Stomach (tissue), 4 donors: Measurements from ENCODE around the gene PDE4B.

Source experiments
- CTCF ChIP-seq, 7 experiments: fragments of 450-650 bp in 4 of 7; fragments of 200-600 bp in 3 of 7; sonication (generic) in 3 of 7; IDR thresholded peaks; one replicate each; pipeline ENCODE4 v1.5.1; 2016 to 2019; ENCODE audit warnings: antibody characterized with exemption in 7 of 7, control low read depth in 2 of 7, mild to moderate bottlenecking in 1 of 7
- EP300 ChIP-seq: sonication (generic); formaldehyde crosslinking; IDR thresholded peaks from one replicate; pipeline ENCODE4 v1.6.1; 2017; ENCODE audit warnings: antibody characterized with exemption
- POLR2A ChIP-seq, 4 donors: fragments of 450-650 bp; IDR thresholded peaks; one replicate each; pipeline ENCODE4 v1.6.1; 2016; ENCODE audit warnings: antibody characterized with exemption in 4 of 4, control low read depth in 2 of 4, mild to moderate bottlenecking in 1 of 4, moderate library complexity in 1 of 4

- TF ChIP-seq POLR2A (IDR thresholded peaks at IDR 0.05), result no peak
- no peak for TF ChIP-seq CTCF (IDR thresholded peaks at IDR 0.05)
- TF ChIP-seq EP300, result no peak
Observed at GRCh38 chr1:66334318-66334717, 541.6 kb downstream of the PDE4B start.
